Measurements from ENCODE around the gene CNTNAP2. TPM values are rescaled to one million over a fixed set of nuclear protein-coding genes. Genes with fewer than 3 reads are reported as not detected.

The CNTNAP2 gene
- total and polyA plus RNA-seq, 2 of the 4 experiments (the other 2 are of a cell fraction): not detected

DNA sequence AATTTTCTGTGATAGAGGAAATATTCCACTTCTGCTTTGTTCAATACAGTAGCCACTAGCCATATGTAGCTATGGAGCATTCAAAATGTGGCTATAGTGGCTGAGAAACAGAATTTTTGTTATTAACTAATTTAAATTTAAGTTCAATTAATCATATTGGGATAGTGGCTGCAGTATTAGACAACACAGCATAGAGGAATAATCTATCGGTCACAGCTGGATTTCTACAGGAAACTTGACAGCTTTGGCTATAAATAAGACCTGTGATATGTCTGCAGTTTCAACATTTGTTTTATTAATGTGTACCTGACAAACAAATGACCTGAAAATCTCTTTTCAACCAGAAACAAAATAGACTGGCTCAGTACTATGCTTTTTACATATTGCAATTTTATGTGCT, 953.2 kb downstream of the CNTNAP2 start:
- Histone ChIP-seq H3K27me3 (ENCODE audit: control insufficient read depth, insufficient read depth, low read length) (no peaks in the 10 kb centered on the region), H3K79me1 (ENCODE audit: low read depth in 1 of 2, low read length in 2 of 2) (no peaks in the 10 kb centered on the region), H3K4me2 (ENCODE audit: low read depth, low read length) (no peak overlapping the region), H2BK120ac (ENCODE audit: low read depth, low read length) (no peak overlapping the region), H3K14ac (replicated peaks; ENCODE audit: low read depth, low read length) (no peak overlapping the region), H3K27ac (ENCODE audit: insufficient read depth, low read length) (no peak overlapping the region), H3K9ac (ENCODE audit: low read depth, low read length) (no peak overlapping the region), H4K8ac (ENCODE audit: low read depth in 2 of 2, low read length in 2 of 2) (no peak overlapping the region), H3K23ac (ENCODE audit: low read depth, low read length) (no peak overlapping the region), H3K56ac (ENCODE audit: extremely low read depth, insufficient read depth, low read length) (no peak overlapping the region), H2BK5ac (ENCODE audit: low read depth, low read length, poor library complexity, severe bottlenecking) (no peak overlapping the region), H3K9me1 (ENCODE audit: insufficient read depth, low read length) (no peaks in the 10 kb centered on the region), H4K5ac (ENCODE audit: low read depth, low read length) (no peak overlapping the region), H2AK9ac (replicated peaks; ENCODE audit: low read depth, low read length, poor library complexity) (no peak overlapping the region), H3K4ac (ENCODE audit: low read depth, low read length) (no peak overlapping the region), H3K36me3 (ENCODE audit: control insufficient read depth, insufficient read depth, low read length) (no peaks in the 10 kb centered on the region), H3K9me3 (ENCODE audit: control insufficient read depth, insufficient read depth, low read length) (peaks cover 13% of the 10 kb centered on the region), H3K4me1 (ENCODE audit: control insufficient read depth, insufficient read depth, low read length) (no peaks in the 10 kb centered on the region), H2BK15ac (ENCODE audit: low read depth, low read length) (no peak overlapping the region), H2AFZ (replicated peaks; ENCODE audit: low read length, poor library complexity) (no peak overlapping the region), H4K20me1 (ENCODE audit: insufficient read depth, low read length) (no peaks in the 10 kb centered on the region), H3K18ac (ENCODE audit: low read depth, low read length) (no peak overlapping the region), H4K91ac (ENCODE audit: insufficient read depth, low read depth, low read length) (no peak overlapping the region), H2BK20ac (ENCODE audit: low read depth, low read length) (no peak overlapping the region), H2AK5ac (ENCODE audit: low read depth, low read length) (no peak overlapping the region), H3K4me3 (ENCODE audit: insufficient read depth, low read depth, low read length) (no peak overlapping the region)
- TF ChIP-seq RAD21 (IDR thresholded peaks at IDR 0.05; ENCODE audit: low read length) (no peak), MAFK (IDR thresholded peaks at IDR 0.05; ENCODE audit: low read depth, low read length) (no peak)
- intact Hi-C loops (cut with micrococcal nuclease): no loop called here
- dilution Hi-C loops (cut with HindIII; ENCODE audit: low sequenced_read_pairs, unreplicated experiment): no loop called here
- BruUV-seq (replicated peaks): no TSS peak
- no CpG with 5 or more reads among the region's 1 CpG for WGBS, 2 experiments (ENCODE audit: extremely low coverage in 2 of 2, insufficient read length in 1 of 2)
- DNase-seq (no peak), ATAC-seq (ENCODE audit: low read depth) (no peak)
- ChIA-PET POLR2A (ENCODE audit: unreplicated experiment) (no interaction called here), CTCF (no interaction called here)
- in situ Hi-C loops (cut with MboI; ENCODE audit: low sequenced_read_pairs): no loop called here
